GM23338 (cell line): ENCODE measurements around the gene GDF10.

Experiments
- EZH2phosphoT487 ChIP-seq: fragments of 200-600 bp; sonication (generic); IDR thresholded peaks from one replicate; pipeline ENCODE4 v1.8.1; 2018; ENCODE audit warnings: antibody characterized with exemption; ENCODE audit not compliant: unreplicated experiment
- POLR2AphosphoS5 ChIP-seq: IDR thresholded peaks from 2 replicates; pipeline ENCODE4 v1.6.1; 2016; ENCODE audit warnings: antibody characterized with exemption, low read depth
- TF ChIP-seq, protein P1 (sequence below), 2 experiments: fragments of 200-600 bp in 1 of 2; sonication (generic) in 1 of 2; conservative IDR thresholded peaks; 2 replicates each; pipeline versions ENCODE4 v1.5.1 to v1.6.1; 2016 to 2017; ENCODE audit warnings: antibody characterized with exemption in 2 of 2, low read depth in 2 of 2, mild to moderate bottlenecking in 2 of 2, moderate library complexity in 1 of 2

DNA sequence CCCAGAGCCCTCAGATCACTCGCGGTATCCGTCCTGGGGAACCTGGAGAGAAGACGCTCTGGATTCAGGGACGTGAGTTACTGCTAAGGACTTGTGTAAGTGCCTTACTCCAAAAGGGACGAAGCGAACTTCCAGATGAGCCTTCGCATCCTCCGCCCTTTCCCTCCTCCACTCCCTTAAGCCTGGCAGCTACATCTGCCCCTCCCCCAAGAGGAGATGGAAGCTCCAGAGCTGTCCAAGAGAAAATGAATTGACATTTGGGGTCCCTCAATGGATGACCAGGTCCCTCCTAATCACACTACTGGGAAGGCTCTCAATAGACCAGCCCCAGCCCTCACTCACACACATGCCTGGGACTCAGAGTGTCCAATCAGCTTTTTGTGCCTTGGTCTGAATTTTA is 31.3 kb upstream of the GDF10 start:
- TF ChIP-seq POLR2AphosphoS5 (no peak), EZH2phosphoT487 (no peak)
- TF ChIP-seq, protein P1, sequence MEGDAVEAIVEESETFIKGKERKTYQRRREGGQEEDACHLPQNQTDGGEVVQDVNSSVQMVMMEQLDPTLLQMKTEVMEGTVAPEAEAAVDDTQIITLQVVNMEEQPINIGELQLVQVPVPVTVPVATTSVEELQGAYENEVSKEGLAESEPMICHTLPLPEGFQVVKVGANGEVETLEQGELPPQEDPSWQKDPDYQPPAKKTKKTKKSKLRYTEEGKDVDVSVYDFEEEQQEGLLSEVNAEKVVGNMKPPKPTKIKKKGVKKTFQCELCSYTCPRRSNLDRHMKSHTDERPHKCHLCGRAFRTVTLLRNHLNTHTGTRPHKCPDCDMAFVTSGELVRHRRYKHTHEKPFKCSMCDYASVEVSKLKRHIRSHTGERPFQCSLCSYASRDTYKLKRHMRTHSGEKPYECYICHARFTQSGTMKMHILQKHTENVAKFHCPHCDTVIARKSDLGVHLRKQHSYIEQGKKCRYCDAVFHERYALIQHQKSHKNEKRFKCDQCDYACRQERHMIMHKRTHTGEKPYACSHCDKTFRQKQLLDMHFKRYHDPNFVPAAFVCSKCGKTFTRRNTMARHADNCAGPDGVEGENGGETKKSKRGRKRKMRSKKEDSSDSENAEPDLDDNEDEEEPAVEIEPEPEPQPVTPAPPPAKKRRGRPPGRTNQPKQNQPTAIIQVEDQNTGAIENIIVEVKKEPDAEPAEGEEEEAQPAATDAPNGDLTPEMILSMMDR (conservative IDR thresholded peaks at IDR 0.05; ENCODE audit: low read depth in 2 of 2) = no peak
